Breast epithelium (tissue), 3 donors: ENCODE data around the gene FAM81B.

Source experiments
- CTCF ChIP-seq, 3 donors: fragments of 450-650 bp; IDR thresholded peaks; one replicate each; pipeline ENCODE4 v1.5.1; 2016 to 2017; ENCODE audit warnings: antibody characterized with exemption in 3 of 3, mild to moderate bottlenecking in 3 of 3, moderate library complexity in 3 of 3
- POLR2A ChIP-seq: fragments of 450-650 bp; IDR thresholded peaks from one replicate; pipeline ENCODE4 v1.6.1; 2016; ENCODE audit warnings: antibody characterized with exemption, mild to moderate bottlenecking, moderate library complexity

- TF ChIP-seq CTCF (IDR thresholded peaks at IDR 0.05) (no peak), POLR2A (no peak)
Measured at GRCh38 chr5:95347506-95348120, 43.6 kb upstream of the FAM81B start.
